Activated gamma-delta T cell treated with anti-CD3 and anti-CD28 coated beads, Interleukin-2, amount 50 U/mL, for 16 hours (primary cell): Measurements from ENCODE around the gene POLR2H.
A peak's percentile ranks its signal among the peaks of the same experiment; 100 is the strongest.

ENCODE experiments used
- DNase-seq: peaks from one replicate; pipeline ENCODE4 v3.0.0-alpha.2; 2020; ENCODE audit warnings: low read depth

Gene POLR2H

DNA sequence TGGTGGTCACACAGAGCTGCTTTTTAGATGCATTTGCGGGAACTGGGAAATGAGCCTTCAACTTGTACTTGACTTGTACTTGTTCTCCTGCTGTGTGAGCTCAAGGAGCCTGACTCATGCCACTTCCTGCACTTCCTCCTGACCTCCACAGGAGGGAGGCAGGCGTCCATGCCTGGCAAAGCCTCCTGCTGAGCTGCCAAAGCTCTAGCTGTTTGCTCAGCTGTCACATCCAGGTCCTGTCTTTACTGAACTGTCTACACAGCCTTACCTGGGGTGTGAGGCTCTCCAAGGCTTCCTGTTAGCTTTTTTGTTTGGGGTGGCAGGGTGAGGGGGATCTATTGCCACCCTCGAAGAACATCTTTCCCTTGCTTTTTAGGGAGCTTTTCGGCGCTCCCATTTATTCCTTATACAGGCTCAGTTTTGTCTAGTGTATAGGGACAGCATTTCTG lies 10.1 kb downstream of the POLR2H start:
- peak; percentile 28 for DNase-seq

DNA sequence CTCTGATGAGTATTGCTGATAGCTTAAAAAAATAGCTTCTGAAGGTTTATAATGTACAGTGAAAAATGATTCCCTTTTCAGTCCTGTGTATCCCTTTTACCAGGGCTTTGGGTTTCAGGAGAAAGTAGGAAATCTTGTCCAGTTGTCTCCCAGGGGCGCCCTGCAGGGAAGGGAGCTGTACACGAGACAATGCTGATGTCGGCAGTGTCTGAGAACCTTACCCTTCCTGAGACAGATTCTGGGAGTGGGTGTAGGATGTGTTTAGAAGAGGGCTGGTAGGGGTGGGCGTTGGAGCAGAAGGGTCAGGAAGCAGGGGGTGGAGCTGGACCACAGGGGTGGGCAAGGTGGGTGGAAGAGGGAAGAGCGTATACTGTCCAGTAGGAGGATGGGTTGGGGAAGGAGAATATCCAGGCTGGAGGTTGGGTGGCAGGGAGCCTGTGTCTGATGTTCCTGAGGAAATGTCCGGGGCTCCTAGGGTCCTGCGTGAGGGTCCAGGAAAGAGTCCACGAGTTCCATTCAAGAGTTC lies 10.8 kb downstream of the POLR2H start:
- DNase-seq = no peak

DNA sequence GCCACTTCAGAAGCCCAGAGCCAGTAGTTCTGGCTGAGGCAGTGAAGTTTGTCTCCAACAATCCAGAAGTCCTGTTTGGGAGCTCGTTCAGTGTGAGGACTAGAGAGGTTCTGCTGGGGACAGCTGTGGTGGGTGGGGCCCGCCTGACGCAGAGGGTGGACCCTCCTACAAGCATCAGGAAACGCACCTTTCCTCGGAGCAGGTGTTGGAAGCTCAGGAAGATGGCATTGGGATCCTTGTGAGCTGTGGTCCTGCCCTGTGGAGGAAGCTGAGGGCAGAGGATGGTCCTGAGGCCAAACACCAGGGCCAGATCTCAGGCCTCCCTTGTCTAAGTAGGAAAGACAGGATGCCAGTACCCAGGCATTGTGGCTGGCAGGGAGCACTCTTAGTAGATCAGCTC lies 11.4 kb downstream of the POLR2H start:
- DNase-seq = no peak

DNA sequence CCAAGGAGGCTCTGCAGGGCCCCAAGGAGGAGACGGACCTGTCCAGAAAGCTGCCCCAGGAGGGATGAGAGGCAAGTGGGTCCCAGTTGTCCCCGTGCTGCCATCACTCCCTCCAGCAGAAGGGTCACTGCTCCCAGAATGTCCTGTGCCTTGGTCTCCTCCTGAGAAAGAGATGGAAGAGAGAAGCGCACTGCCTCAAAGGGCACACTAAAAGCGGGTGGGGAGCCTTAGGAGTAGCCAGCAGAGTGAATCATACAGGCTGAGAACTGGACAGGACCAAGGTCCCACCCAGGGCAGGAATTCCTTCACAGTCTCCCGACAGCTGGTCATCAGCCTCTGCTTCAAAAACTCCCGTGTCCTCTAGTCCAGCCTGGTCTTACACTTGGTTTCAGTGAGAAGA lies 11.9 kb downstream of the POLR2H start:
- no peak for DNase-seq

DNA sequence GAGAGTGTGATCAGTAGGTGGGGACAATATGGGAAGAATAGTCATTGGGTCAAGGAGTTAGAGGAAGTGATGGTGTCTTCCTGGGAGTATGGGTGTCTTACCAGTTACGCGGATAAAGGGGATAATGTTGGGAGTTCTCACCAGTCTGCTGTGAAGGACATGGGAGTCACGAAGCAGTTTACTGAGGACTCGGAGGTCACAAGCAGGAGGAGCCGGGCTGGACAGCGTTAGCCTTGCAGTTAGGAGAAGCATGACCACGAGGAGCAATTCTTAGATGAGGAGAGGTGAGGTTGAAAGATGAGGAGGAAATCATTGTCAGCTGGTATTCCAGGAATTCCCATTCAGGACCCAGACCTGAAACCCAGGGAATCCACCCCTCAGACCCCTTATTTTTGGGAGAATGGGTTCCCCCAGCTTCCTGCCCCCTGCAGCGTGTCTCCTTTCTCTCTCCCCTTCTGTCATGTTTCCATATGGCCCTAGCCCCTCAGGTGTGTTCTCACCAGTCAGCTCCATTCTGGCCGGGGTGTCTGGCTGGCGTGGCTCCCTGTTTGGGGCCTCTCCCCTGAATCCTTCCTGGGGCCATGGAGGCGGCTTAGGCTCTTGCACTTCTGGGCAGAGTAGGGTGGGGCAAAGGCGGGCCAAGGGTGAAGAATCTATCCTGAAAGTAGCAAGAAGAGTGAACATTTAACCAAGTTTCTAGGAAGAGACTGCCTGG lies 14.4 kb downstream of the POLR2H start:
- DNase-seq = no peak

DNA sequence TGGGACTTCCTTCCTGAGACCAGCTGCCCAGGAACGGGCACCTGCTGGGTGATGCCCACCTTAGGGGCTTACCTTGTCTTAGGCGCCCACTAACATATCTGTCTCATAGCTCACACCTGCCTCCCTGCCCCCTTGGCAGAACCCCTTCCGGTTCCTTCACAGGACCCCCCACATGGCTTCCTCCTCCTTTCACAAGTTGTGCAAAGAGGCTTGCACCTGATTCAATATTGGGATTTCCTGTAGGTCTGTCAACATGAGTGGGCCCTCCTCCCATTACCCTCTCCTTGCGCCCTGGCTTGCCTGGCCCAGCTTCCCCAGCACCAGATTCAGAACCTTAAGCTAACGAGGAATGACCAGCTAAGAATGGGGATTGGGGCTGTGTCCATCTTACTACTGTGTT lies 15.9 kb downstream of the POLR2H start:
- DNase-seq = no peak

DNA sequence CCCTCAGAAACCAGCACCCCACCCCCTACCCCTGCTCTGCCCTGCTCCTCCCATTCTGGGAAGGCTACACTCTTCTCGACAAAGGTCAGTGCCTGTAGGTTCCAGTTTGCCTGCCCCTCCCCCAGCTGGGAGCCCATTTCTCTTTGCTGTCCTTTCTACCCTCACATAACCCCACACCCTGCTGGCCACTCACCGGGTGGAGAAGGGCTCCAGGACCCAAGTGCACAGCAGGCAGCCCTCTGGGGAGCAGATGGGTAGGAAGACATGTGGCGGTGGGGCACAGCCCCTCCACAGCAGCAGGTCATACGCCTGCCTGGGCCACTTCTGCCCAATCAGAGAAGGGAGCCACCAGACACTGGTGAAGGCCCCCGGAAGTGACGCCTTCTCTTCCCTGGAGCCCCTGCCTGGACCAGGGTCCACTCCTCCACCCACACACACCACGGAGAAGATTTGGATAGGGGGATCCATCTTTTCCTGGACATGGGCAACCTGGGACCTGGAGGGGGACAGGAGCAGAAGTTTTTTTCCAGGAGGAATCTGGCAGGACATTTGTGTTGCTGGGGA lies 16.5 kb downstream of the POLR2H start, which contains the start of gene THPO:
TSS of gene THPO (minus strand) at position 326 of the 564 bp plus-strand sequence. CDS start 1,948 bp downstream, outside the sequence.
- no peak for DNase-seq

DNA sequence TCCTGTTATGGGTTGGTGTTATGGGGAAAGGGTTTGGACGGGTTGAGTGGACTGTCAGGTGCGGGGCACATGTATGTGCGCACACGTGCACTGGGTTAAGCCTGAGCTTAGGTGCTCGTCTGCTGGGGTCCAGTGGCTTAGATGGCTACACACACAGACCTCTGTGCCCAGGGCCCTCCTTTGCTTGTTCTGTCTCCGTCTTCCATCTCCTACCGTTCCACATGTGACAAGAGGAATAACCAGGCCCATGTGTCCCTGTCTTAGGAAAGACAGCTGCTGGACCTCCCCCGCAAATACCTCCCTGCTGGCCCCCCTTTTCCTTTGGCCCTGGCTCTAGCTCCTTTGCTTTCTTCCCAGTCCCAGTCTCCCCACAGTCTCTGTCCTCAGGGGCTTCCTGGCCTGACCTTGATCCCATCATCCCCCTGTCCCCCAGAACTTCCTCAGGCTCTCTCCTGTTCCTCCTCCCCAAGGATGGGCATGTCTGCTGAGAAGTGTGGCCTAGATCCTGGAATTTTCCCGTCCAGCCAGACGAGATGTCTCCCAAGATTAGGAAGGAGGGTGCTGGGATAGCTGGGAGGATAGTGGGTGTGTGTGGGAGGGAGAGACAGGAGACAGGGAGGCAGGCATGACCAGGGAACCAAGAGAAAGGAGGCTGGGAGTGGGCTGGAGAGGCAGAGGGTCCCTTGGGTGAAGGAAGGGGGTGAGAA lies 17.3 kb downstream of the POLR2H start:
- DNase-seq = no peak

DNA sequence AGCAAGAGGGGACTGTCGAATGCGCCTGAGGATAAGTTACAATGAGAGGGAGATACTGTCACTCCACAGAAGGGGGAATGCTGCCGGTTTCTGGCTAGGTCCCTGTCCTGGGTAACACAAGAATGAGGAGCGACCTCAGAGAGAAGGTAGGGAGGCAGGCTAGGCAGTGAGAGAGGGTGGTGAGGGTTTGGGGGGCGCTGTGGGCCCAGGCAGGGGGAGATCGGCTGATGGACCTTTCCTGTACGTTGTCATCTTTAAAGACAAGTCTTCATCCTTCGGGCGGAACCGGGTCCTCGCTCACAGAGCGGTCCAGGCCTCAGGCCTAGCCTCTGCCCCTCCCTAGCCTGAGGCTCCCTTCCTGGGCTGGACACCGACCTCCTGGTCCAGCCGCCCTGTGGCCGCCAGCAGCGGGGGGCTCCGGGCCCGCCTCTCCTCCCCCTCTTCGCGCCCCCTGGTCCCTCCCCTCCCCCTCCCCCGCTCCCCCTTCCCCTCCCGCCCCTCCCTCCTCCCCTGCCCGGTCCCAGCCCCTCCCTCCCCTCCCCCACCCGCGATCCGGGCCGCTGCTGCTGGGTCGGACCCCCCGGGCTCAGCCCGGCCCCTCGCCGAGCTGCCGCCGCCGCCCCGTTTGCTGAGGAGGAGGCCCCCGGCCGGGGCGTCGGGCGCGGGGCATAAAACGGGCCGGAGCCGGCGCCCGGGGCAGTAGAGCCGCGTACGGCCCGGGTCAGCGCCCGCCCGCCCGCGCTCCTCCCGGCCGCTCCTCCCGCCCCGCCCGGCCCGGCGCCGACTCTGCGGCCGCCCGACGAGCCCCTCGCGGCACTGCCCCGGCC lies 18.1 kb downstream of the POLR2H start, which contains the start of gene CHRD:
TSS of gene CHRD (plus strand) at position 697 of the 827 bp plus-strand sequence. CDS start 265 bp downstream, outside the sequence.
- DNase-seq = no peak

DNA sequence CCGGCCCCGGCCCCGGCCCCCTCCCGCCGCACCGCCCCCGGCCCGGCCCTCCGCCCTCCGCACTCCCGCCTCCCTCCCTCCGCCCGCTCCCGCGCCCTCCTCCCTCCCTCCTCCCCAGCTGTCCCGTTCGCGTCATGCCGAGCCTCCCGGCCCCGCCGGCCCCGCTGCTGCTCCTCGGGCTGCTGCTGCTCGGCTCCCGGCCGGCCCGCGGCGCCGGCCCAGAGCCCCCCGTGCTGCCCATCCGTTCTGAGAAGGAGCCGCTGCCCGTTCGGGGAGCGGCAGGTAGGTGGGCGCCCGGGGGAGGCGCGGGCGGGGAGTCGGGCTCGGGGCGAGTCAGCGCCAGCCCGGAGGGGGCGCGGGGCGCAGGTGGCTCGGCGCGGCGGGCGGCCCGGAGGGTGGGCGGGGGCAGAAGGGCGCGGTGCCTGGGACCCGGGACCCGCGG lies 18.7 kb downstream of the POLR2H start:
- no peak for DNase-seq

DNA sequence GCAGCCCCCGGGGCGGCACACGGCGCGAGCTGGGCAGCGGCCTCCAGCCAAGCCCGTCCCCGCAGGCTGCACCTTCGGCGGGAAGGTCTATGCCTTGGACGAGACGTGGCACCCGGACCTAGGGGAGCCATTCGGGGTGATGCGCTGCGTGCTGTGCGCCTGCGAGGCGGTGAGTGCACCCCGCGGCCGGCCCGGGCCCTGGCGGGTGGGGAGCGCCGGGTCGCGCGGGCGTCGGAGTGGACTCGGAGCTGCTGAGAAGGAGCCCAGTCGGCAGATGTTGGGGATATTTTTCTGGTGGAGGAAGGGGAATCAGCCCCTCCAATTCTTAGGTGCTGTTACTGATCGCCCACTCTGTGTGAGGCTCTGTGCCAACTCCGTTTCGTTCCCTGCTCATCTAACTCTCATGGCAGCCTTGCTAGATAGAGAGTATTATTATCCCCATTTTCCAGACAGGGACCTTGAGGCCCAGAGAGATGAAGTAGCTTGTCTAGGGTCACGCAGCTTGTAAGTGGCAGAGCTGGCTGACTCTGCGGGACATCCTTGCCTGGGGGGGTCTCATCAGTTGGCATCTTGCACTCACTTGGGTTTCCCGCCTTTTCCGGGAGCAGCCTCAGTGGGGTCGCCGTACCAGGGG lies 19.2 kb downstream of the POLR2H start:
- no peak for DNase-seq

DNA sequence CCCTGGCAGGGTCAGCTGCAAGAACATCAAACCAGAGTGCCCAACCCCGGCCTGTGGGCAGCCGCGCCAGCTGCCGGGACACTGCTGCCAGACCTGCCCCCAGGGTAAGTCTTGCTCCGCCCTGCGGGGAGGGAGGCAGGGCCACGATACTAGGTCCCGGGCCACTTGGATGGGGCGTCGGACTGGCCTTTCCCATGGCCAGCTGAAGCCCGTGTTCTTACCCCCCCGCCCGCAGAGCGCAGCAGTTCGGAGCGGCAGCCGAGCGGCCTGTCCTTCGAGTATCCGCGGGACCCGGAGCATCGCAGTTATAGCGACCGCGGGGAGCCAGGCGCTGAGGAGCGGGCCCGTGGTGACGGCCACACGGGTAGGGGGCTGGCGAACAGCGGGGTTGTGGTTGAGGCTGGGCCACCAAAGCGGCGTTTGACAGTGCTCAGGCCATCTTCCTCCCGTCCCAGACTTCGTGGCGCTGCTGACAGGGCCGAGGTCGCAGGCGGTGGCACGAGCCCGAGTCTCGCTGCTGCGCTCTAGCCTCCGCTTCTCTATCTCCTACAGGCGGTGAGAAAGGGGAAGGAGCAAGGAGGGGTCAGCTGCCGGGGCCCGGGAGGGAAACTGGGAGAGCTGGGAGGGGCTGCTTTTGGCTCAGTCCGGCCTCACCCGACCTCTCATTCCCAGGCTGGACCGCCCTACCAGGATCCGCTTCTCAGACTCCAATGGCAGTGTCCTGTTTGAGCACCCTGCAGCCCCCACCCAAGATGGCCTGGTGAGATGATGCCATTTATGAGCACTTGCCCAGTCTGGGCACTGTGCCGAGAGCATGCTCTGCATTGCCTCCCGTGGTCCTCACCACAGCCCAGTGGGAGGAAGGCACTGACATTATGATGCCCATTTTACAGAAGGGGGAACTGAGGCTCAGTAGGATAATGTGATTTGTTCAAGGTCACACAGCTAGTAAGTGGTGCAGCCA lies 20.0 kb downstream of the POLR2H start:
- no peak for DNase-seq

DNA sequence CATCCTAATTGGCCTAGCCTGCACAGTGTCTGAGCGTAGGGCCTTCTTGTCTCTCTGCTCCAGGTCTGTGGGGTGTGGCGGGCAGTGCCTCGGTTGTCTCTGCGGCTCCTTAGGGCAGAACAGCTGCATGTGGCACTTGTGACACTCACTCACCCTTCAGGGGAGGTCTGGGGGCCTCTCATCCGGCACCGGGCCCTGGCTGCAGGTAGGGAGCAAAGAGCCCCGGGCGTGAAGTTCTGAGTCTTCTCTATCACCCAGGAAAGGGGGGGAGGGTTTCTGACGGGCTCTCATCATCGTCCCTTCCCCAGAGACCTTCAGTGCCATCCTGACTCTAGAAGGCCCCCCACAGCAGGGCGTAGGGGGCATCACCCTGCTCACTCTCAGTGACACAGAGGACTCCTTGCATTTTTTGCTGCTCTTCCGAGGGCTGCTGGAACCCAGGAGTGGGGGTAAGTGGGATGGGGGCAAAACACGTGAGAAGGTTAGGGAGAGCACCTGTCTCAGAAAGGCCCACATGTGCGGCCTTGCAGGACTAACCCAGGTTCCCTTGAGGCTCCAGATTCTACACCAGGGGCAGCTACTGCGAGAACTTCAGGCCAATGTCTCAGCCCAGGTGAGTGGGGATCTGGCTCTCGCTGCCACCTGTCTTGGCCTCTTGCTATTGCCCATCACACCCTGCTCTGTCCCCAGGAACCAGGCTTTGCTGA lies 21.0 kb downstream of the POLR2H start:
- no peak for DNase-seq

DNA sequence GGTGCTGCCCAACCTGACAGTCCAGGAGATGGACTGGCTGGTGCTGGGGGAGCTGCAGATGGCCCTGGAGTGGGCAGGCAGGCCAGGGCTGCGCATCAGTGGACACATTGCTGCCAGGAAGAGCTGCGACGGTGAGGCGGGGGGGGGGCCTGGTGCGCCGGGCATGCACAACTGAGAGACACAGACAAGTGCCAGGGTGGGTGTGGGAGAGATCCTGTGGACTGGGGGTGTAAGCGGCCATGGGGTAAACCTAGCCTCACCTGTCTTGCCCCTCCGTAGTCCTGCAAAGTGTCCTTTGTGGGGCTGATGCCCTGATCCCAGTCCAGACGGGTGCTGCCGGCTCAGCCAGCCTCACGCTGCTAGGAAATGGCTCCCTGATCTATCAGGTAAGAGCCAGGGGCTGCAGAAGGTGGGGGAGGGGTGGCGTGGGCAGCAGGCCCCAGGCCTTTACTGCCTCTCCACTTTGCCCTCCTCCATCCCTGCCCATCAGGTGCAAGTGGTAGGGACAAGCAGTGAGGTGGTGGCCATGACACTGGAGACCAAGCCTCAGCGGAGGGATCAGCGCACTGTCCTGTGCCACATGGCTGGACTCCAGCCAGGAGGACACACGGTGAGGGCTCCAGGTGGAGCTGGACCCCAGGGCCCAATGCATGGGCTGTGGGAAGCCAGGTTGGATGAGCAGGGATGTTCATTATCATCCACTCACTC lies 21.7 kb downstream of the POLR2H start:
- DNase-seq = no peak

DNA sequence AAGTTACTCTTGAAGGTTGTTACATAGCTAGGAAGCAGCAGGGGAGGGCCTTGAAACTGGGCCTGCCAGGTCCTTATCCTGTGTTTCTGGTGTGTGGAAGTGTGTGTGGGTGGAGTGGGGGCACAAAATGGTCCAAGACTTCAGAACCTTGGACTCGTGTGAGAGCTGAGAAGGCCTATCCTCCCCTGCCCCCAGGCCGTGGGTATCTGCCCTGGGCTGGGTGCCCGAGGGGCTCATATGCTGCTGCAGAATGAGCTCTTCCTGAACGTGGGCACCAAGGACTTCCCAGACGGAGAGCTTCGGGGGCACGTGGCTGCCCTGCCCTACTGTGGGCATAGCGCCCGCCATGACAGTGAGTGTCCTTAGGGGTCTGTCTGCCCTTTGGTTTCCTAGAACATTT lies 22.8 kb downstream of the POLR2H start:
- no peak for DNase-seq

DNA sequence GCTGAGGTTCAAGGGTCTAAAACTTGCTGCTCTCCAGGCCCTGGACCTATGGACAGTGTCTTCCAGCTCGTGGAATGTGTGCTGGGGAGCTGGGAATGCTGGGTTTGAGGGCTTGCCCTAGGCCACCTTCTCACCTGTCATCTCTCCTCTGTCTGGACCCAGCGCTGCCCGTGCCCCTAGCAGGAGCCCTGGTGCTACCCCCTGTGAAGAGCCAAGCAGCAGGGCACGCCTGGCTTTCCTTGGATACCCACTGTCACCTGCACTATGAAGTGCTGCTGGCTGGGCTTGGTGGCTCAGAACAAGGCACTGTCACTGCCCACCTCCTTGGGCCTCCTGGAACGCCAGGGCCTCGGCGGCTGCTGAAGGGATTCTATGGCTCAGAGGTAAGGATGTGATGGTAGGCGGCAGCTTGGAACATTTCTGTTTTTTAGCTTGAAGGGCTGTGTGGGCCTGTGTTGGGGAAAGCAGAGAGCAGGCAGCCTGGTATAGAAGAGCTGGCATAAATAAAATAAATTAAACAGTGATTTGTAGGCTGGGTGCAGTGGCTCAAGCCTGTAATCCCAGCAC lies 23.4 kb downstream of the POLR2H start:
- no peak for DNase-seq

DNA sequence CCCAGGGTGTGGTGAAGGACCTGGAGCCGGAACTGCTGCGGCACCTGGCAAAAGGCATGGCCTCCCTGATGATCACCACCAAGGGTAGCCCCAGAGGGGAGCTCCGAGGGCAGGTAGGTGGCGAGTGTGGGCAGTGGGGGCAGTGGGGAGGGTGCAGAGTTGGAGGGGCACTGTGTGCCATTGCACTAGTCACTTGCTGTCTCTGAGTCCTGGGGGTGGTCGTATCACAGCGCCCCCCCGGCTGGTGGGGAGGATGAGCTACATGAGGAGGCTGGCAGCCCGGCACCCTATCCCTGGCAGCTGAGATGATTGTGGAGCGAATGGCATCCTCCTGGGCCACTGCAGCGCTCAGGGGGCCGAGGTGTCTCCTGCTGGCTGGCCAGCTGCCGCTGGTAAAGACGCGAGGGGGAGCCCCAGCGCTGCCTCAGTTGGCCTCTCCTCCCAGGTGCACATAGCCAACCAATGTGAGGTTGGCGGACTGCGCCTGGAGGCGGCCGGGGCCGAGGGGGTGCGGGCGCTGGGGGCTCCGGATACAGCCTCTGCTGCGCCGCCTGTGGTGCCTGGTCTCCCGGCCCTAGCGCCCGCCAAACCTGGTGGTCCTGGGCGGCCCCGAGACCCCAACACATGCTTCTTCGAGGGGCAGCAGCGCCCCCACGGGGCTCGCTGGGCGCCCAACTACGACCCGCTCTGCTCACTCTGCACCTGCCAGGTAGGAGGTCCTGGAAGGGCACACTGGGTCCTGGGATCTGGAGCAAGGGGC lies 24.7 kb downstream of the POLR2H start:
- no peak for DNase-seq
